CD14-positive monocyte (primary cell): ENCODE data around the gene GCDH. TPM values are rescaled to one million over a fixed set of nuclear protein-coding genes. Genes with fewer than 3 reads are reported as not detected.

ENCODE experiments used
- DNase-seq, 3 donors: peaks; one replicate each; pipeline ENCODE4 v3.0.0-alpha.2; 2011 to 2022
- H2AFZ ChIP-seq: 2 replicates; pipeline ENCODE4 v1.6.0; 2012; ENCODE audit warnings: mild to moderate bottlenecking, low read depth, low read length, inconsistent platforms; ENCODE audit not compliant: insufficient read depth, poor library complexity, severe bottlenecking
- H3K27ac ChIP-seq, 2 donors: 1 replicate in 1 of 2; 2 replicates in 1 of 2; pipeline ENCODE4 v1.5.1; 2012 to 2013; ENCODE audit warnings: low read length in 2 of 2, control low read depth in 1 of 2, inconsistent platforms in 1 of 2, low read depth in 1 of 2, mild to moderate bottlenecking in 1 of 2
- H3K27me3 ChIP-seq, 2 donors: one replicate each; pipeline versions ENCODE4 v1.6.0 to v1.6.1; 2011 to 2013; ENCODE audit warnings: low read length in 2 of 2; ENCODE audit not compliant: control insufficient read depth in 2 of 2, insufficient read depth in 2 of 2
- H3K36me3 ChIP-seq, 2 donors: replicated peaks in 1 of 2; 1 replicate in 1 of 2; 2 replicates in 1 of 2; pipeline versions ENCODE4 v1.5.1 to v1.6.1; 2012 to 2013; ENCODE audit warnings: low read length in 2 of 2, control low read depth in 1 of 2, inconsistent platforms in 1 of 2, mild to moderate bottlenecking in 1 of 2; ENCODE audit not compliant: insufficient read depth in 2 of 2, control insufficient read depth in 1 of 2
- H3K4me1 ChIP-seq, 2 donors: 1 replicate in 1 of 2; 2 replicates in 1 of 2; pipeline versions ENCODE4 v1.5.1 to v1.6.1; 2012 to 2013; ENCODE audit warnings: low read length in 2 of 2, control low read depth in 1 of 2, inconsistent platforms in 1 of 2, mild to moderate bottlenecking in 1 of 2, moderate library complexity in 1 of 2; ENCODE audit not compliant: insufficient read depth in 2 of 2, control insufficient read depth in 1 of 2
- H3K4me2 ChIP-seq: replicated peaks from 2 replicates; pipeline ENCODE3; 2012; ENCODE audit warnings: low read length, moderate library complexity, mild to moderate bottlenecking; ENCODE audit not compliant: poor library complexity, severe bottlenecking; ENCODE audit errors: extremely low read depth
- H3K4me3 ChIP-seq, 3 experiments: fragments of 200-600 bp in 1 of 3; sonication (generic) in 1 of 3; replicated peaks in 1 of 3; 1 replicate in 2 of 3; 2 replicates in 1 of 3; pipeline ENCODE4 v1.5.1; 2011 to 2013; ENCODE audit warnings: low read length in 3 of 3, mild to moderate bottlenecking in 3 of 3, control low read depth in 2 of 3, low read depth in 2 of 3, inconsistent platforms in 1 of 3, moderate library complexity in 1 of 3
- H3K79me2 ChIP-seq: 2 replicates; pipeline ENCODE4 v1.6.0; 2012; ENCODE audit warnings: mild to moderate bottlenecking, control low read depth, inconsistent platforms, low read length, moderate library complexity; ENCODE audit not compliant: insufficient read depth
- H3K9ac ChIP-seq: 2 replicates; pipeline ENCODE4 v1.6.0; 2017; ENCODE audit warnings: low read length, mild to moderate bottlenecking; ENCODE audit not compliant: insufficient read depth, poor library complexity, severe bottlenecking
- H3K9me3 ChIP-seq, 2 donors: replicated peaks in 1 of 2; 1 replicate in 1 of 2; 2 replicates in 1 of 2; pipeline versions ENCODE4 v1.5.1 to v1.6.1; 2012 to 2013; ENCODE audit warnings: low read length in 2 of 2, control low read depth in 1 of 2; ENCODE audit not compliant: control insufficient read depth in 1 of 2, insufficient read depth in 1 of 2
- H4K20me1 ChIP-seq: 2 replicates; pipeline ENCODE4 v1.6.0; 2012; ENCODE audit warnings: mild to moderate bottlenecking, low read length, control low read depth, moderate library complexity; ENCODE audit not compliant: insufficient read depth
- H3K27ac Mint-ChIP-seq, 7 donors: one replicate each; pipeline ENCODE4 v1.8.0; 2020; ENCODE audit warnings: mild to moderate bottlenecking in 7 of 7, mixed read lengths in 7 of 7, moderate library complexity in 6 of 7, inconsistent platforms in 2 of 7
- H3K27me3 Mint-ChIP-seq, 3 donors: one replicate each; pipeline ENCODE4 v1.8.0; 2021 to 2022; ENCODE audit warnings: low read depth in 3 of 3, mild to moderate bottlenecking in 3 of 3, mixed read lengths in 3 of 3, moderate library complexity in 3 of 3, inconsistent platforms in 1 of 3
- H3K36me3 Mint-ChIP-seq, 2 donors: one replicate each; pipeline ENCODE4 v1.8.0; 2020; ENCODE audit warnings: mixed read lengths in 2 of 2, inconsistent platforms in 1 of 2, mild to moderate bottlenecking in 1 of 2
- H3K4me1 Mint-ChIP-seq: one replicate; pipeline ENCODE4 v1.8.0; 2020; ENCODE audit warnings: mild to moderate bottlenecking, mixed read lengths
- H3K4me3 Mint-ChIP-seq, 2 donors: one replicate each; pipeline ENCODE4 v1.8.0; 2020; ENCODE audit warnings: mild to moderate bottlenecking in 2 of 2, mixed read lengths in 2 of 2, moderate library complexity in 1 of 2
- H3K9me3 Mint-ChIP-seq, 7 donors: one replicate each; pipeline ENCODE4 v1.8.0; 2020 to 2022; ENCODE audit warnings: mixed read lengths in 7 of 7, mild to moderate bottlenecking in 6 of 7, moderate library complexity in 6 of 7, inconsistent platforms in 2 of 7
- WGBS: methylation state at CpG from one replicate; pipeline ENCODE4 v1.1.5; 2013; ENCODE audit warnings: missing lambda C conversion rate; ENCODE audit not compliant: insufficient coverage; 5-methylcytosine and 5-hydroxymethylcytosine counted together
- intact Hi-C, 2 donors: fragments of 100-400 bp; cut with micrococcal nuclease; formaldehyde crosslinking; loops; one replicate each; pipeline versions ENCODE4 v1.15.0 to v1.15.1; 2023
- polyA plus RNA-seq, 3 donors: library from polyadenylated mRNA; depleted of rRNA in 1 of 3; unstranded in 2 of 3; stranded (reverse) in 1 of 3; fragments of 300-500 nt in 2 of 3; fragments of >200 nt in 1 of 3; fragmentation: Illumina TruSeq in 2 of 3; gene quantifications; 1 replicate in 2 of 3; 2 replicates in 1 of 3; pipeline ENCODE4 v1.2.3, GENCODE V29; 2012 to 2021
- TF ChIP-seq, protein P1 (sequence below): fragments of 200-600 bp; IDR thresholded peaks from one replicate; pipeline ENCODE4 v1.8.0; 2022; ENCODE audit warnings: antibody characterized with exemption, mild to moderate bottlenecking

GCDH gene
- polyA plus RNA-seq, 3 donors = 7.3 to 30.5 (median 9.6) TPM

DNA sequence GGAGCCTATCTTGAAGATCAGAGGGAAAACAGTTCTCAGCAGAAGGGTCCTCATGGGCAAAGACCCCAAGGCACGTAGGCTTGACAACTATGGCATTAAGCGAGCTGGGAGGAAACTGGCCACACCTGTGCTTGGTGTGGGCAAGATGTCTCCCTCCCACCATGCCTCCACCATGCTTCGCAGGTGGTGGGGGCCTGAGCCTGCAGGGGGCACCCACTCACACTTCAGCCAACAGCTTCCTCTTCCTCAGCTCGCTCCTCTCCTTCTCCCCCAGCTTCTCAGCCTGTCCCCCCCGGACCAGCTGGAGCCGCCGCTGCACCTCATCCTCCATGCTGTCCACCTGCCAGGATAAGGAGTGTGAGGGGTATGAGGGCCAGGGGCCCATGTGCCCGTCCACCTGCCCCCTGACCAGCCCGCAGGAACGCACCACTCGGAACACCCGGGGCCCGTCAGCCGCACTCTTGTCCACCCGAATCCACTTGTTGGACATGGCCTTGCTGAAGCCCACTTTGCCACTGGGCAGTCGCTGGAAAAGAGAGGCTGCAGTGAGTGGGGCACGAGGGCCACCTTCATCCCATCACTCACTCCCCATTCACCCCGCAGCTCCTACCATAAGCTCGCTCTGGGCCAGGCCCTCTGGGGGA lies 39.2 kb downstream of the GCDH start:
- Mint-ChIP-seq H3K9me3 (no peaks in the 10 kb centered on the region), H3K36me3 (peaks cover 37 to 60% of the 10 kb centered on the region in 2 donors), H3K27ac (peak overlapping the region in 2 of 7 donors; percentile 22 to 38), H3K27me3 (peaks cover 0 to 3% (median 0%) of the 10 kb centered on the region in 3 donors), H3K4me1 (peaks cover 14% of the 10 kb centered on the region), H3K4me3 (no peak overlapping the region)
- Histone ChIP-seq H3K4me3 (no peak overlapping the region), H3K36me3 (peaks cover 41 to 57% of the 10 kb centered on the region in 2 donors), H2AFZ (no peak overlapping the region), H3K9ac (no peak overlapping the region), H3K79me2 (peaks cover 47% of the 10 kb centered on the region), H4K20me1 (peaks cover 11% of the 10 kb centered on the region), H3K9me3 (no peaks in the 10 kb centered on the region), H3K27me3 (no peaks in the 10 kb centered on the region), H3K4me1 (peaks cover 17% of the 10 kb centered on the region in 2 donors), H3K27ac (no peak overlapping the region), H3K4me2 (no peak overlapping the region)
- TF ChIP-seq, protein P1, sequence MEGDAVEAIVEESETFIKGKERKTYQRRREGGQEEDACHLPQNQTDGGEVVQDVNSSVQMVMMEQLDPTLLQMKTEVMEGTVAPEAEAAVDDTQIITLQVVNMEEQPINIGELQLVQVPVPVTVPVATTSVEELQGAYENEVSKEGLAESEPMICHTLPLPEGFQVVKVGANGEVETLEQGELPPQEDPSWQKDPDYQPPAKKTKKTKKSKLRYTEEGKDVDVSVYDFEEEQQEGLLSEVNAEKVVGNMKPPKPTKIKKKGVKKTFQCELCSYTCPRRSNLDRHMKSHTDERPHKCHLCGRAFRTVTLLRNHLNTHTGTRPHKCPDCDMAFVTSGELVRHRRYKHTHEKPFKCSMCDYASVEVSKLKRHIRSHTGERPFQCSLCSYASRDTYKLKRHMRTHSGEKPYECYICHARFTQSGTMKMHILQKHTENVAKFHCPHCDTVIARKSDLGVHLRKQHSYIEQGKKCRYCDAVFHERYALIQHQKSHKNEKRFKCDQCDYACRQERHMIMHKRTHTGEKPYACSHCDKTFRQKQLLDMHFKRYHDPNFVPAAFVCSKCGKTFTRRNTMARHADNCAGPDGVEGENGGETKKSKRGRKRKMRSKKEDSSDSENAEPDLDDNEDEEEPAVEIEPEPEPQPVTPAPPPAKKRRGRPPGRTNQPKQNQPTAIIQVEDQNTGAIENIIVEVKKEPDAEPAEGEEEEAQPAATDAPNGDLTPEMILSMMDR = no peak
- DNase-seq = no peak
- intact Hi-C loops = loop anchor here (5.0 to 10.0 kb wide), 2 partner anchors 38 to 45 kb away; partner anchors contain the start of genes DNASE2 (in 1 of the 2), GCDH (in 1 of the 2) and KLF1 (in 1 of the 2)
- 84% methylated on average over 10 of the region's 19 CpGs for WGBS

DNA sequence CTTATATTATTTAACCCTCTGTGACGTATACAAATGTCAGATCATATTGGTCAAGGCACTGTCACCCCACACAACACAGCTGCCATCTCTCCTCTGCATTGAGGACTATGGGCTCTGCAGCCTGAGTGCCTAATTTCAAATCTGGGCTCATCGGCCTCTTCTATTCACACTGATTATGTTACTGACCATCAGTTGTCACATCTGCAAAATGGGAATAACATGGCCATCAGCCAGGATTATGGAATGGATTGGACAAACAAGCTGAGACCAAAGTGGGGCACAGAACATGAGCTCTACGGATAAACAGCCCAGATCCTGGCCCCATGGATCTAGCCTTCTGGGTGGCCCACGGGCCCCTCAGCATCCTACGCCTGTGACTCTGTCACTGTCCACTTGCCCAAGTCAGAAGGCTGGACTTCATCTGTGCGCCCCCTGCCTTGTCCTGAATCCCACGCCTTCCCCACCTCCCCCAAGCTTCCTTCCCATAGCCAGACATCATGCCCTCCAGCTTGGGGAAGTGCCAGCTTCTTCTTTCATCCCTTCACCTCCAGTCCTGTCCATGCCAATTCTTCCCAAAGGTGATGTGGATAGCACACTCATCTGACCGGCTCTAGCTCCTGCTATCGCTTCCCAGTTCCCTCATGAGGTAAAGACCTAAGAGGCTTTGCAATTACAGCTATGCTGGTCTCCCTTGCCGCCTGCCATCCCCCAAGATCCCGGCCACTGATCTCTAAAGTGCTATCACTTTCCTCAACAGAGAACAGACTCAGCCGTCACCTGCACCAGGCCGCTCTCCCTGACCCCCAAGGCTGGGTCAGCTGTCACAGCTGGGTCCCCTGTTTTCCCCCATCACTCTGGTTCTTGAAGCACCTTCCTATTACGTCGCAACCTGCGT lies 41.7 kb downstream of the GCDH start:
- Histone ChIP-seq H4K20me1 (peaks cover 11% of the 10 kb centered on the region), H3K27me3 (no peaks in the 10 kb centered on the region), H2AFZ (peak overlapping the region; percentile 91), H3K4me3 (peak overlapping the region; percentile 86 to 97 (median 91)), H3K27ac (peak overlapping the region; percentile 72 to 89), H3K79me2 (peaks cover 47% of the 10 kb centered on the region), H3K36me3 (peaks cover 28 to 32% of the 10 kb centered on the region in 2 donors), H3K4me1 (peaks cover 32 to 33% of the 10 kb centered on the region in 2 donors), H3K9ac (peak overlapping the region; percentile 90), H3K4me2 (peak overlapping the region; percentile 86), H3K9me3 (no peaks in the 10 kb centered on the region)
- Mint-ChIP-seq H3K4me3 (peak overlapping the region; percentile 93 to 98), H3K27ac (peak overlapping the region; percentile 89 to 96 (median 93)), H3K36me3 (peaks cover 25 to 35% of the 10 kb centered on the region in 2 donors), H3K27me3 (peaks cover 0 to 3% (median 2%) of the 10 kb centered on the region in 3 donors), H3K4me1 (peaks cover 28% of the 10 kb centered on the region), H3K9me3 (no peaks in the 10 kb centered on the region)
- DNase-seq = no peak
- TF ChIP-seq, protein P1 = no peak
- intact Hi-C loops = loop anchor here (5.0 to 10.0 kb wide), 2 partner anchors 40 to 48 kb away; partner anchors contain the start of genes DNASE2 (in 1 of the 2), GCDH (in 1 of the 2) and KLF1 (in 1 of the 2)
- WGBS = 24% methylated on average over 15 of the region's 16 CpGs
